H1 (cell line): ENCODE data around the gene TMEM272. TPM values are rescaled to one million over a fixed set of nuclear protein-coding genes. Genes with fewer than 3 reads are reported as not detected.

Source experiments
- CTCF ChIA-PET: fragments of 300-600 bp; sonication (Branson Sonifier 250); formaldehyde crosslinking; loops from one replicate; lab custom pipeline; 2021; ENCODE audit not compliant: partially characterized antibody; lab: Charles Lee
- POLR2A ChIA-PET: fragments of 300-600 bp; sonication (Branson Sonifier 250); formaldehyde crosslinking; loops from one replicate; lab custom pipeline; 2021; ENCODE audit warnings: inconsistent platforms; ENCODE audit not compliant: partially characterized antibody; lab: Charles Lee
- DNase-seq, 2 experiments: peaks; one replicate each; pipeline versions ENCODE4 v3.0.0 to v3.0.0-alpha.2; 2010 to 2022; ENCODE audit warnings: low spot score in 2 of 2, low read depth in 1 of 2, mixed read lengths in 1 of 2
- FAIRE-seq: peaks from 2 replicates; lab custom pipeline; 2011; peaks lifted over from hg19 to GRCh38; lab: Jason Lieb, UNC
- H2AFZ ChIP-seq: 2 replicates; pipeline ENCODE4 v1.8.1; 2012; ENCODE audit warnings: low read length, inconsistent platforms
- H2AK5ac ChIP-seq: 2 replicates; pipeline ENCODE4 v1.6.1; 2013; ENCODE audit warnings: low read depth, low read length
- H2BK120ac ChIP-seq: replicated peaks from 2 replicates; pipeline ENCODE3; 2013; ENCODE audit warnings: low read depth, low read length, inconsistent platforms
- H2BK12ac ChIP-seq: 2 replicates; pipeline ENCODE4 v1.6.1; 2013; ENCODE audit warnings: low read depth, low read length
- H2BK15ac ChIP-seq: 2 replicates; pipeline ENCODE4 v1.6.1; 2013; ENCODE audit warnings: low read length
- H2BK20ac ChIP-seq: 2 replicates; pipeline ENCODE4 v1.6.1; 2013; ENCODE audit warnings: low read length
- H2BK5ac ChIP-seq: 2 replicates; pipeline ENCODE4 v1.6.1; 2013; ENCODE audit warnings: low read depth, low read length
- H3K14ac ChIP-seq: 2 replicates; pipeline ENCODE4 v1.6.1; 2013; ENCODE audit warnings: inconsistent platforms; ENCODE audit not compliant: insufficient read length
- H3K18ac ChIP-seq: 2 replicates; pipeline ENCODE4 v1.6.1; 2013; ENCODE audit warnings: low read length; ENCODE audit errors: extremely low read depth
- H3K23ac ChIP-seq: 2 replicates; pipeline ENCODE4 v1.6.1; 2013; ENCODE audit warnings: inconsistent platforms; ENCODE audit not compliant: insufficient read length
- H3K23me2 ChIP-seq: 2 replicates; pipeline ENCODE4 v1.6.1; 2013; ENCODE audit warnings: low read depth, low read length
- H3K27ac ChIP-seq: 2 replicates; pipeline ENCODE4 v1.6.1; 2011; ENCODE audit warnings: low read depth, low read length, inconsistent platforms
- H3K27me3 ChIP-seq, 4 experiments: replicated peaks in 1 of 4; 1 replicate in 1 of 4; 2 replicates in 3 of 4; pipeline versions ENCODE4 v1.6.1 to v1.8.1; 2011 to 2013; ENCODE audit warnings: low read length in 3 of 4, mild to moderate bottlenecking in 3 of 4, inconsistent platforms in 2 of 4, mixed read lengths in 2 of 4, moderate library complexity in 1 of 4; ENCODE audit not compliant: control insufficient read depth in 3 of 4, insufficient read depth in 3 of 4; ENCODE audit errors: extremely low read depth in 1 of 4
- H3K36me3 ChIP-seq, 4 experiments: 2 replicates each; pipeline versions ENCODE4 v1.6.1 to v1.8.1; 2011 to 2013; ENCODE audit warnings: mild to moderate bottlenecking in 4 of 4, low read length in 3 of 4, moderate library complexity in 2 of 4, control low read depth in 1 of 4, inconsistent platforms in 1 of 4; ENCODE audit not compliant: insufficient read depth in 4 of 4, control insufficient read depth in 2 of 4
- H3K4ac ChIP-seq: replicated peaks from 2 replicates; pipeline ENCODE3; 2013; ENCODE audit warnings: low read length, low read depth, mixed read lengths, inconsistent platforms; ENCODE audit not compliant: insufficient read length
- H3K4me1 ChIP-seq, 4 experiments: replicated peaks in 1 of 4; 1 replicate in 1 of 4; 2 replicates in 3 of 4; pipeline versions ENCODE4 v1.6.1 to v1.8.1; 2011 to 2013; ENCODE audit warnings: low read length in 3 of 4, inconsistent platforms in 2 of 4, mixed read lengths in 1 of 4; ENCODE audit not compliant: insufficient read depth in 4 of 4, control insufficient read depth in 3 of 4
- H3K4me2 ChIP-seq, 2 experiments: 2 replicates each; pipeline versions ENCODE4 v1.6.1 to v1.8.1; 2011 to 2013; ENCODE audit warnings: low read depth in 2 of 2, low read length in 2 of 2, control low read depth in 1 of 2, inconsistent platforms in 1 of 2, mild to moderate bottlenecking in 1 of 2; ENCODE audit not compliant: insufficient read depth in 1 of 2
- H3K4me3 ChIP-seq, 4 experiments: fragments of 200-600, 300-600 bp in 1 of 4; sonication (generic), shearing (Covaris generic), sonication (Bioruptor Twin) in 1 of 4; 2 replicates each; pipeline versions ENCODE4 v1.5.1 to v1.8.1; 2011 to 2016; ENCODE audit warnings: low read length in 4 of 4, low read depth in 3 of 4, control low read depth in 2 of 4, inconsistent platforms in 2 of 4, mild to moderate bottlenecking in 2 of 4, mixed read lengths in 1 of 4, moderate library complexity in 1 of 4; ENCODE audit not compliant: insufficient read depth in 2 of 4; ENCODE audit errors: extremely low read depth in 1 of 4
- H3K56ac ChIP-seq: replicated peaks from 2 replicates; pipeline ENCODE3; 2013; ENCODE audit warnings: low read depth, mild to moderate bottlenecking, mixed read lengths, low read length, inconsistent platforms; ENCODE audit not compliant: insufficient read length
- H3K79me1 ChIP-seq: 2 replicates; pipeline ENCODE4 v1.6.1; 2013; ENCODE audit warnings: low read depth, low read length, control low read depth
- H3K79me2 ChIP-seq, 2 experiments: 2 replicates each; pipeline versions ENCODE4 v1.6.1 to v1.8.1; 2012 to 2013; ENCODE audit warnings: low read length in 2 of 2, mild to moderate bottlenecking in 2 of 2, inconsistent platforms in 1 of 2; ENCODE audit not compliant: insufficient read depth in 2 of 2, control insufficient read depth in 1 of 2
- H3K9ac ChIP-seq, 4 experiments: replicated peaks in 1 of 4; 1 replicate in 1 of 4; 2 replicates in 3 of 4; pipeline versions ENCODE4 v1.6.1 to v1.8.1; 2011 to 2013; ENCODE audit warnings: low read depth in 3 of 4, low read length in 3 of 4, control low read depth in 2 of 4, mild to moderate bottlenecking in 2 of 4, moderate library complexity in 2 of 4, inconsistent platforms in 1 of 4; ENCODE audit errors: extremely low read depth in 1 of 4
- H3K9me3 ChIP-seq, 2 experiments: 2 replicates each; pipeline versions ENCODE4 v1.6.1 to v1.8.1; 2012 to 2013; ENCODE audit warnings: mild to moderate bottlenecking in 2 of 2, moderate library complexity in 2 of 2, control low read depth in 1 of 2, inconsistent platforms in 1 of 2, low read depth in 1 of 2, low read length in 1 of 2, mixed read lengths in 1 of 2; ENCODE audit not compliant: insufficient read depth in 2 of 2
- H4K20me1 ChIP-seq, 2 experiments: replicated peaks in 1 of 2; 2 replicates each; pipeline versions ENCODE3 to v1.8.1; 2011 to 2013; ENCODE audit warnings: inconsistent platforms in 2 of 2, low read length in 2 of 2, mild to moderate bottlenecking in 1 of 2; ENCODE audit not compliant: insufficient read depth in 2 of 2, control insufficient read depth in 1 of 2
- H4K5ac ChIP-seq: 2 replicates; pipeline ENCODE4 v1.6.1; 2013; ENCODE audit warnings: low read length, low read depth, mixed read lengths, inconsistent platforms; ENCODE audit not compliant: insufficient read length
- H4K8ac ChIP-seq: 2 replicates; pipeline ENCODE4 v1.8.0; 2013; ENCODE audit warnings: mild to moderate bottlenecking, moderate library complexity, low read length, inconsistent platforms; ENCODE audit not compliant: insufficient read depth; ENCODE audit errors: extremely low read depth
- H4K91ac ChIP-seq: replicated peaks from 2 replicates; pipeline ENCODE3; 2013; ENCODE audit warnings: low read length, mixed read lengths, inconsistent platforms; ENCODE audit not compliant: insufficient read length
- ASH2L ChIP-seq: fragments of 200-600, 300-600 bp; sonication (generic); IDR thresholded peaks from one replicate; pipeline ENCODE4 v1.7.1; 2017; ENCODE audit warnings: low read length
- BACH1 ChIP-seq: IDR thresholded peaks from 2 replicates; pipeline ENCODE4 v1.6.1; 2012; ENCODE audit warnings: low read length, improper control_type of control experiment
- CTCF ChIP-seq, 3 experiments: IDR thresholded peaks; 1 replicate in 2 of 3; 2 replicates in 1 of 3; pipeline versions ENCODE4 v1.5.1 to v1.6.1; 2011; ENCODE audit warnings: low read length in 3 of 3, mild to moderate bottlenecking in 3 of 3, inconsistent platforms in 2 of 3, low read depth in 1 of 3, moderate library complexity in 1 of 3; ENCODE audit not compliant: insufficient read depth in 1 of 3; ENCODE audit errors: control extremely low read depth in 1 of 3
- KDM4A ChIP-seq: IDR thresholded peaks from one replicate; pipeline ENCODE4 v1.7.1; 2012; ENCODE audit warnings: low read depth, mild to moderate bottlenecking, moderate library complexity, low read length, inconsistent platforms; ENCODE audit not compliant: severe bottlenecking
- KDM5A ChIP-seq: fragments of 200-600 bp; IDR thresholded peaks from 2 replicates; pipeline ENCODE4 v1.7.1; 2012; ENCODE audit warnings: mild to moderate bottlenecking, low read length, inconsistent platforms, mixed read lengths
- MAFK ChIP-seq: IDR thresholded peaks from 2 replicates; pipeline ENCODE4 v1.6.1; 2012; ENCODE audit warnings: low read depth, mild to moderate bottlenecking, improper control_type of control experiment, low read length
- WGBS, 2 experiments: shearing (Covaris generic) in 1 of 2; methylation state at CpG; one replicate each; pipeline versions ENCODE4 v1.1.6 to v1.1.7; 2013 to 2015; ENCODE audit warnings: low lambda C conversion rate in 2 of 2, mixed read lengths in 2 of 2, inconsistent platforms in 1 of 2, low coverage in 1 of 2, missing lambda C conversion rate in 1 of 2; ENCODE audit not compliant: insufficient replicate concordance in 2 of 2, insufficient coverage in 1 of 2, insufficient read length in 1 of 2; ENCODE audit errors: extremely low coverage in 1 of 2, missing lambda C conversion rate in 1 of 2; 5-methylcytosine and 5-hydroxymethylcytosine counted together
- polyA plus RNA-seq, 7 experiments: library from polyadenylated mRNA; depleted of rRNA in 3 of 7; stranded (reverse) in 5 of 7; unstranded in 2 of 7; fragments of >200 nt in 5 of 7; fragments of 200-250 nt in 2 of 7; gene quantifications; 1 replicate in 5 of 7; 2 replicates in 1 of 7; 4 replicates in 1 of 7; pipeline versions ENCODE4 v1.2.1 to v1.2.3, GENCODE V29; 2011 to 2013; ENCODE audit warnings: missing spikeins in 2 of 7, mixed read lengths in 2 of 7
- total RNA-seq: library from RNA; stranded (reverse); fragmentation: NEBNext Ultra II Directional; extraction: Animal tissue kit (Norgen Biotek cat#: 25700); gene quantifications from 2 replicates; pipeline ENCODE4 v1.2.1, GENCODE V29; 2021

Gene TMEM272
- total and polyA plus RNA-seq, 2 of the 8 experiments (the other 6 are each of a cell fraction or from before 2014, with no cell fraction given), result 0.05 TPM; not detected in 1

- TF ChIP-seq MAFK, result no peak
- no peak for TF ChIP-seq BACH1
- TF ChIP-seq KDM5A, result no peak
- no peak for TF ChIP-seq ASH2L
- no peak for TF ChIP-seq CTCF (IDR thresholded peaks at IDR 0.05; ENCODE audit: control extremely low read depth in 1 of 3, insufficient read depth in 1 of 3, low read depth in 1 of 3, low read length in 3 of 3)
- no peak for TF ChIP-seq KDM4A
- H3K23ac ChIP-seq, result no peak overlapping the region
- H2BK20ac ChIP-seq, result no peak overlapping the region
- no peak overlapping the region for H3K14ac ChIP-seq
- H3K36me3 ChIP-seq, result no peaks in the 10 kb centered on the region
- no peak overlapping the region for H3K18ac ChIP-seq
- H2AFZ ChIP-seq, result no peak overlapping the region
- H3K4me2 ChIP-seq, result no peak overlapping the region
- DNase-seq (no peak), FAIRE-seq (no peak)
- H3K27me3 ChIP-seq, result no peaks in the 10 kb centered on the region
- H3K23me2 ChIP-seq, result no peaks in the 10 kb centered on the region
- no peak overlapping the region for H2BK12ac ChIP-seq
- WGBS, 2 experiments, result 80% methylated on average over 4 of the region's 4 CpGs; no CpG with 5 or more reads in 1 of the 2 experiments
- no peak overlapping the region for H3K27ac ChIP-seq
- peaks cover 0 to 6% (median 1%) of the 10 kb centered on the region in 4 experiments; a peak in 3 of 7 replicates for H3K4me1 ChIP-seq
- H4K20me1 ChIP-seq, result no peaks in the 10 kb centered on the region
- no peak overlapping the region for H2BK5ac ChIP-seq
- CTCF ChIA-PET, result interaction anchor here (0.7 to 7.5 kb wide), 5 partner anchors 13 to 316 kb away, joined by 3 to 105 read pairs (median 6); partner anchors contain the start of gene TMEM272
- H3K4ac ChIP-seq, result no peak overlapping the region
- H3K79me1 ChIP-seq, result no peaks in the 10 kb centered on the region
- no peak overlapping the region for H3K56ac ChIP-seq
- H3K9me3 ChIP-seq, result no peaks in the 10 kb centered on the region
- no peak overlapping the region for H3K9ac ChIP-seq
- H2BK15ac ChIP-seq, result no peak overlapping the region; the same call in 1 of the 2 replicates
- no peak overlapping the region for H2AK5ac ChIP-seq
- H3K79me2 ChIP-seq, result no peaks in the 10 kb centered on the region
- no peak overlapping the region for H4K91ac ChIP-seq
- POLR2A ChIA-PET, result interaction anchor here (1.6 kb wide), 1 partner anchor 359 kb away, joined by 5 read pairs; the partner anchor contains the start of gene INTS6
- H2BK120ac ChIP-seq, result no peak overlapping the region
- no peak overlapping the region for H3K4me3 ChIP-seq
- no peak overlapping the region for H4K5ac ChIP-seq
- H4K8ac ChIP-seq, result no peak overlapping the region
These were observed 33.0 kb downstream of the TMEM272 start for GRCh38 chr13:51811920-51812451.
